ENCODE results near the gene RHOH. TPM values are rescaled to one million over a fixed set of nuclear protein-coding genes. Genes with fewer than 3 reads are reported as not detected.
A peak's percentile ranks its signal among the peaks of the same experiment; 100 is the strongest.

Gene RHOH
- total RNA-seq, 1 donor from 2014 or later = 3.2 TPM

DNA sequence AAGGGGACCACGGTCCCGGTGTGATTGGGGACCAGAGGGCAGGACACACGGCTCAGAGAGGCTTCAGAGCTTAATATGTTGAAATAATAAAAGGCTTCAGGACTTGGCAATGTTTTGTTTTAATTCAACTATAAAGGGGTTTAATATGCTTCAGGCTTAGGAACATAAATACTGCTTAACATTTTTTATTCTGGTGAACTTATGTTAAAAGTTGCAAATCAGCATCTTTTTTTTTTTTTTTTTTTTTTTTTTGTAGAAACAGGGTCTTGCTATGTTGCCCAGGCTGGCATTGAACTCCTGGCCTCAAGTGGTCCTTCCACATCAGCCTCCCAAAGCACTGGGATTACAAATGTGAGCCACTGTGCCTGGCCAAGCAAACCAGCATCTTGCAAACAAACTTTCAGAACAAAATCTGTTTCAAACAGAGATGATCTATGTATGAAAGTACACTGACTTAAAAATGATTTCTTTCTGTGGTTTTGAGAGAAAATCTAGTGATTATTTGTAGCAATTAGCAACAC is 37.7 kb downstream of the RHOH start:
- no peak for DNase-seq (ENCODE audit: low read depth, low spot score)
- H3K4me3 Mint-ChIP-seq = no peak overlapping the region
- no peaks in the 10 kb centered on the region for H3K4me1 Mint-ChIP-seq
- no peaks in the 10 kb centered on the region for H3K27me3 Mint-ChIP-seq (ENCODE audit: low read depth)
- no peaks in the 10 kb centered on the region for H3K36me3 Mint-ChIP-seq (ENCODE audit: low read depth)
- no peaks in the 10 kb centered on the region for H3K9me3 Mint-ChIP-seq
- TF ChIP-seq, protein P1, sequence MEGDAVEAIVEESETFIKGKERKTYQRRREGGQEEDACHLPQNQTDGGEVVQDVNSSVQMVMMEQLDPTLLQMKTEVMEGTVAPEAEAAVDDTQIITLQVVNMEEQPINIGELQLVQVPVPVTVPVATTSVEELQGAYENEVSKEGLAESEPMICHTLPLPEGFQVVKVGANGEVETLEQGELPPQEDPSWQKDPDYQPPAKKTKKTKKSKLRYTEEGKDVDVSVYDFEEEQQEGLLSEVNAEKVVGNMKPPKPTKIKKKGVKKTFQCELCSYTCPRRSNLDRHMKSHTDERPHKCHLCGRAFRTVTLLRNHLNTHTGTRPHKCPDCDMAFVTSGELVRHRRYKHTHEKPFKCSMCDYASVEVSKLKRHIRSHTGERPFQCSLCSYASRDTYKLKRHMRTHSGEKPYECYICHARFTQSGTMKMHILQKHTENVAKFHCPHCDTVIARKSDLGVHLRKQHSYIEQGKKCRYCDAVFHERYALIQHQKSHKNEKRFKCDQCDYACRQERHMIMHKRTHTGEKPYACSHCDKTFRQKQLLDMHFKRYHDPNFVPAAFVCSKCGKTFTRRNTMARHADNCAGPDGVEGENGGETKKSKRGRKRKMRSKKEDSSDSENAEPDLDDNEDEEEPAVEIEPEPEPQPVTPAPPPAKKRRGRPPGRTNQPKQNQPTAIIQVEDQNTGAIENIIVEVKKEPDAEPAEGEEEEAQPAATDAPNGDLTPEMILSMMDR (conservative IDR thresholded peaks at IDR 0.05) = no peak
- no peak overlapping the region for H3K27ac Mint-ChIP-seq (ENCODE audit: unreplicated experiment)

DNA sequence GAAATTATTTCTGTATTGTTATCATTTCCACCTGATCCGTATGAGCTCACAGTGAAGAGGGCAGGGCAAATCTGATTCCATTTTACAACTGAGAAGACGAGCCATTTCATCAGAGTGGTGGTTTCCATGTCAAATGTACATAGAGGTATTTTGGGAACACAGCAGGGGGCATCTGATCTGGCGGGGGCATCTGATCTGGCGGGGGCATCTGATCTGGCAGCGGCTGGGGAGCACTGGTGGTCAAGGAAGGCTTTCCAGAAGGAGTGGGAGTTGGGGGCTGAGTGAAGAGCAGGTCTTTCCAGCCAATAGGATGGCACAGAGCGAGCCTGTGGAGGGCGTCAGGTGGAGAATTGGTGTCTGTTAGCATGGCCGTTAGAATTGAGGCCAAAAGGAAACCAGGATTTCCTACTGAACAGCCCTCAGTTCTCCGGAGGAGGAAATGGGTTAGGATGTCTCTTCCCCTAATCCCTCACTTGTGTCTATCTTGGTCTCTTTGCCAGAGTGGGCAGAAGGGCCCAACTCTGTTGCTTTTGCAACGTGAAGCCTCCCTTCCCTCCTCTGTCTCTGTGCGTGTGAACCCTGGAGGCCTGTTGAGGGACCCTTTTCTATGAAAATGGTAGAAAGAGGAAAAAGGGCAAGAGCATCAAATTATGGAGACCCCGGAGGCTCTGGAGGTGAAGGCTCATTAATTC is 41.3 kb downstream of the RHOH start:
- TF ChIP-seq, protein P1 (conservative IDR thresholded peaks at IDR 0.05) = no peak
- Mint-ChIP-seq H3K27ac (ENCODE audit: unreplicated experiment) (no peak overlapping the region), H3K36me3 (ENCODE audit: low read depth) (no peaks in the 10 kb centered on the region), H3K9me3 (no peaks in the 10 kb centered on the region), H3K4me1 (peaks cover 7% of the 10 kb centered on the region), H3K27me3 (ENCODE audit: low read depth) (no peaks in the 10 kb centered on the region), H3K4me3 (no peak overlapping the region)
- no peak for DNase-seq (ENCODE audit: low read depth, low spot score)

DNA sequence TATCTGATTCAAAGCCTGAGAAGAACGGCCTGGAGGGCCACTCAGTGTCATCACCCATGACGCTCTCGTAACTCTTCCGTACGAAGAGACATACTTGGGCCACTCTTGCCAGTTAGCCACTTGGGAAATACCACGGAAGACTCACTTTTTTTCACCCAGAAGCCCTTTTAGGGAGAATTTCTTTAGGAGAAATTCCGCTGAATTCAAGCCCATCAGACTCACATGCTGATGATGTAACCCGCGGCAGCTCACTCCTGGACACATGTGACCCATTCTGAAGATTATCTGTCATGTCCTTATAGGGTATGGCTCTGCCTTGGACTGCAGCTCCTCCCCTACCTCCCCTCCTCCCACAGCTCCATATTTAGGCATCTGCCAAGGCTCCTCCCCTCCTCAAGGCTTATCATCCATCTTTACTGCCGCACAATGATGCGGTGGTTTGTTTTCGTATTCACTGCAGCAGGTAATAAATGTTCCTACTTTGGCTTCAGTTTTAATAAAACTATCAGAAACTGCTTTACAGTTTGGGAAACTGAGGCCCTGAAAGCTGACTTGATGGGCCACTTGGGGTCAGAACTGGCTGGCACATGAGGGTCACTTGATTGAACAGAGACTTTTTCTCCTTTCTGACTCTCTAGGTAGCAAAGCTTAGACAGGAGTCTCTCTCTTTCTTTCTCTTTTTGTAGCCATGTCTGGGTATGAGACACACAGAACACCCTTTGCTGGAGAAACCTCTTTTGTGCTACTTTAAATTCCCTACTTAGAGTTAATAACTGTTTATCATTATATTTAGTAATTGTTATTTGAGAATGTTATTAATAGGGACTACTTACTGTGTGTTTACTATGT is 42.1 kb downstream of the RHOH start:
- TF ChIP-seq, protein P1 (conservative IDR thresholded peaks at IDR 0.05) = no peak
- H3K36me3 Mint-ChIP-seq (ENCODE audit: low read depth) = no peaks in the 10 kb centered on the region
- H3K27ac Mint-ChIP-seq (ENCODE audit: unreplicated experiment) = peak overlapping the region; percentile 43
- no peaks in the 10 kb centered on the region for H3K9me3 Mint-ChIP-seq
- peaks cover 7% of the 10 kb centered on the region for H3K4me1 Mint-ChIP-seq
- H3K4me3 Mint-ChIP-seq = no peak overlapping the region
- no peaks in the 10 kb centered on the region for H3K27me3 Mint-ChIP-seq (ENCODE audit: low read depth)
- DNase-seq (ENCODE audit: low read depth, low spot score) = no peak

DNA sequence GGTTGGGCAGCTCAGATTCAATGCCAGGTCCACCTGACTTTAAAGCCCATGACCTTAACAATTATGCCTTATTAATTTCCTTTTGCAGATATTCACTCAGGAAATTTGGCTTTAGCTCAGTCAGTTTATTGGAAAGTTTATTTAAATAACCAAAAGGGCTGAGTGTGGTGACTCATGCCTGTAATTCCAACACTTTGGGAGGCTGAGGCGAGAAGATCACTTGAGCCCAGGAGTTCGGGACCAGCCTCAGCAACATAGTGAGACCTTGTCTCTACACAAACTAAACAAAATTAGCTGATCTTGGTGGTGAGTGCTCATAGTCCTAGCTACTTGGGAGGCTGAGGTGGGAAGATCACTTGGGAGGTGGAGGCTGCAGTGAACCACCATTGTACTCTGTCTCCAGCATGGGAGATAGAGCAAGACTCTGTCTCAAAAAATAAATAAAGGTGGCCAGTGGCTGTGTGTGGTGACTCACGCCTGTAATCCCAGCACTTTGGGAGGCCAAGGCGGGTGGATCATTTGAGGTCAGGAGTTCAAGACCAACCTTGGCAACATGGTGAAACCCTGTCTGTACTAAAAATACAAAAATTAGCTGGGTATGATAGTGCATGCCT is 43.3 kb downstream of the RHOH start:
- Mint-ChIP-seq H3K27ac (ENCODE audit: unreplicated experiment) (no peak overlapping the region), H3K36me3 (ENCODE audit: low read depth) (no peaks in the 10 kb centered on the region), H3K4me1 (peaks cover 7% of the 10 kb centered on the region), H3K27me3 (ENCODE audit: low read depth) (no peaks in the 10 kb centered on the region), H3K9me3 (no peaks in the 10 kb centered on the region), H3K4me3 (no peak overlapping the region)
- DNase-seq (ENCODE audit: low read depth, low spot score) = no peak
- TF ChIP-seq, protein P1 (conservative IDR thresholded peaks at IDR 0.05) = no peak

DNA sequence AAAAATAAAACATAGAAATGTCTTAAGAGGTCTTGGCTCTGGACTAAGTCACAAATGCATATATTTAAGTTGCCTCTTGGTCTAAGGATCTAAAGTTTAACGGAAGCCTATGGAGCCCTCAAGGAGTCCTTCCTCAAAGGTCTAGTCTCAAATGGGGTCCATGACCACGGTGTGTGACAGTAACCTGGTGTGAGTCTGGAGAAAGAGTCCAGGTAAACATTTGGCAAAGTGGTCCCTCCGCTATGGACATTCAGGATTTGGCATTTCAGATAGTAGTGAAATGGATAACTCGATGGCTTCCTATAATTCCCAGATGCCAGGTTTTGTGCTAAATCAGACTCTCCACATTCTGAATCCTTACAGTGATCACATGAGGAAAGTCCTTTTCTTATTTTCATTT is 44.2 kb downstream of the RHOH start:
- DNase-seq (ENCODE audit: low read depth, low spot score) = no peak
- Mint-ChIP-seq H3K27ac (ENCODE audit: unreplicated experiment) (no peak overlapping the region), H3K4me1 (peaks cover 7% of the 10 kb centered on the region), H3K4me3 (no peak overlapping the region), H3K27me3 (ENCODE audit: low read depth) (no peaks in the 10 kb centered on the region), H3K9me3 (no peaks in the 10 kb centered on the region), H3K36me3 (ENCODE audit: low read depth) (no peaks in the 10 kb centered on the region)
- TF ChIP-seq, protein P1 (conservative IDR thresholded peaks at IDR 0.05) = no peak
